Activated CD4-positive, alpha-beta T cell treated with anti-CD3 and anti-CD28 coated beads, Interleukin-10, Interleukin-2, amounts not matched to agents 100 ng/mL and 50 ng/mL, durations not matched to agents 16 hours and 8 hours (primary cell): ENCODE results near the gene FOSL2.
A peak's percentile ranks its signal among the peaks of the same experiment; 100 is the strongest.

Source experiments
- DNase-seq: peaks from one replicate; pipeline ENCODE4 v3.0.0-alpha.2; 2020

Gene FOSL2

DNA sequence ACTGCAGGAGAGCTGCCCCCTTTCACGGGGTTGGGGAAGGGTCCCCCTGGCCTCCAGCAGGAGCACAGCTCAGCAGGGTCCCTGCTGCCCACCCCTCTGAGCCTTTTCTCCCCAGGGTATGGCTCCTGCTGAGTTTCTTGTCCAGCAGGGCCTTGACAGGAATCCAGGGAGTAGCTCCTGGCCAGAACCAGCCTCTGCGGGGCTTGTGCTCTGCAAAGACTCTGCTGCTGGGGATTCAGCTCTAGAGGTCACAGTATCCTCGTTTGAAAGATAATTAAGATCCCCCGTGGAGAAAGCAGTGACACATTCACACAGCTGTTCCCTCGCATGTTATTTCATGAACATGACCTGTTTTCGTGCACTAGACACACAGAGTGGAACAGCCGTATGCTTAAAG, 21.2 kb downstream of the FOSL2 start:
- no peak for DNase-seq

DNA sequence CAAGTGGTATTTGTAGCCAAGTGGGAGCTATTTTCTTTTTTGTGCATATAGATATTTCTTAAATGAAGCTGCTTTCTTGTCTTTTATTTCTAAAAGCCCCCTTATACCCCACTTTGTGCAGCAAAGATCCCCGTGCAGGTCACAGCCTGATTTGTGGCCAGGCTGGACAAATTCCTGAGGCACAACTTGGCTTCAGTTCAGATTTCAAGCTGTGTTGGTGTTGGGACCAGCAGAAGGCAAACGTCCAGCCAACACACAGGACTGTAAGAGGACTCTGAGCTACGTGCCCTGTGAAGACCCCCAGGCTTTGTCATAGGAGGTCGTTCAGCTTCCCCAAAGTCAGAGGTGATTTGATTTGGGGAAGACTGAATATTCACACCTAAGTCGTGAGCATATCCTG, 21.9 kb downstream of the FOSL2 start:
- no peak for DNase-seq

DNA sequence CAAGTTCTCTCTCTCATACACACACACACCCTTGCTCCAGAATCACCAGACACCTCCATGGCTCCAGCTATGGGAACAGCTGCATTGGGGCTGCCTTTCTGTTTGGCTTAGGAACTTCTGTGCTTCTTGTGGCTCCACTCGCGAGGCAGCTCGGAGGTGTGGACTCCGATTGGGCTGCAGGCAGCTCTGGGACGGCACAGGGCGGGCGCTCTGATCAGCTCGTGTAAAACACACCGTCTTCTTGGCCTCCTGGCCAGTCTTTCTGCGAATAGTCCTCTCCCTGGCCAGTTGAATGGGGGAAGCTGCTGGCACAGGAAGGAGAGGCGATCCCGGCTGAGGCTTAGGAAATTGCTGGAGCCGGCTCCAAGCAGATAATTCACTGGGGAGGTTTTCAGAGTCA, 22.4 kb downstream of the FOSL2 start:
- DNase-seq = no peak

DNA sequence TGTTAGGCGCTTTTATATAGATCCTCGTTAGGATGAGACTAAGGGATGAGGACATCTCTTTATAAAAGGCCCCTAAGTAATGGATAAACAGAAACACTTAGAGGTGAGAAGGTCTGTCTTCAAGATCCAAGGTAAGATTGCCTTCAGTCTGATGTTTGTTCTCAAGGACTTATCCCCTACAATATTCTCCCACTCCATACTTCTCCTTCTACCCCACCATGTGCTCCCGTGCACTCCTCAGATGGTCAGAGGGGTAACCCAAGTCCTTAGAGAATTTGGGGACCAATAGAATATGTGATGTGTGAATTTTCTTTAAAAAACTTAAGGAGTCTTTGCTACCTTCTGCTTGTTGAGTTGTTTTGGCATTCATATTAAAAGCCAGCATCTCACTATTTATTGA, 23.1 kb downstream of the FOSL2 start:
- DNase-seq = no peak

DNA sequence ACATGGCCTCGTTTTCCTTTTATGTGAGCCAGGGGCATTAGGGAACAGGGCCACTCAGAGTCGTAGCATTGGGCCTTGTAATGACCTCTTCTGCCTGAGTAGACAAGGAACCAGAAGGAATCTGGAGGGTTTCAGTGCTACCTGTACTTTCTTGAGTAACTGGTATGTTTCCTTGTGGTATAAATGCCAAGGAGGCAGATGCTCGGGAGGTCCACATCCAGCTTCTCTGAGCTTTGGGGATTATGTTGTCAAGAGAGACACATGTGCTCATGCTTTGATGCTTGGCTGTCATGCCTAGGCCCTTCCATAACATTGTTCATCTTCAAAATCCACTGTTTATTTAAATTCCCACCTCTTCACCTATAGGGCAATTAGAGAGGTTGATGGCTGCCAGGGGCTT, 26.3 kb downstream of the FOSL2 start:
- DNase-seq = no peak

DNA sequence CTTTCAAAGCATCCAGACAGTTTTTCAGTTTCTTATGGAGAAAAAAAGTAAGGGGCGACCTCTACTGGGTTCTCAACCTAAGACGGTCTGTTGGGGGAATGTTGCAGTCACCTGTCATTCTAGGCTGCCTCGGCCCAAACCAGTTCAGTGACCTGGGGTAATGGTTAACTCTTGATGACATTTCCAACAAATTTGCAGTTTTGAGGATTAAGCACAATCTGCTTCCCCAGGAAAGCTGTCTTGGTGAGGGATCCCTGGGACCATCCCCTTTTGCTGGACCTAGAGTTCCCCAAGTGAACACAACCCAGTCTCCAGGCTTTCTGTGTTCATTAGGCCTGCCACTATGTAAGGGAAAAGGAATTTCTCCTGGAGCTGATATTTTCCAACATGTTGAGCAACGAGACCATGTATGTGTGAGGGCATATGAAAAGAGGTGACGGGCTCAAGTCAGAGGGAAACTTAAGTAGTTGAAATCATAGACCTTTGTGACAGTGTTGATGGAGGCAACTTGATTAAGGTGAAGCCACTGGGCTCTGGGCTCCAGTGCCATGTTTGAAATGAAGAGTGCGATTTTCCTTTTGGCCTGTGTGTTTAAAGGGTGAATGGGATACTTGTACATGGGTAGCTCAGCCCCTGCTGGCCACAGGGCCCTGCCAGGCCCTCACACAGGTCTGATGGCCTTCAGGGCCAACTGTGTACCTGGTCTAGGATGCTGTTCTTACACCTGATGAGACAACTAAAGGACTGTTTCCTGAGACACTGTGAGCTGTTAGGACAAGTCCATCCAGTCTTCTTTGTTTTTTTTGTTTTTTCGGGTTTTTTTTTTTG, 27.0 kb downstream of the FOSL2 start:
- no peak for DNase-seq

DNA sequence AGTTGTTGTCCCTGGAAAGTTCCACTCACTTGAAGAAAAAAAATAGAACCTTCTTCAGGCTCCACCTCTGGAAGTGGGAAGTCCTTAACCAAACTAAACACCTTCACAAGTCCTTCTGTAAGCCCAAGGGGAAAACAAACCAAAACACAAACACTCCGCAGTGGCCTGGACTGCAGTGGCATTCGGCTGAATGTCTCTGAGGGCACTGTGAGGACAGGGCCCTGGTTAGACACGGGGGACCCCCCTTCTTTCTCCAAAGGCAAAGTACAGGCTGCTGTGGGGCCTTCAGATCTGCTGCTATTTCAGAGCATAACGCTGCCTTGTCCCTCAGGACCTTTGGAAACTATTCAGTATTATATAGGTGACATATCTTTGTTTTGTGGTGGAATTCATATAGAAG, 28.1 kb downstream of the FOSL2 start:
- DNase-seq = no peak

DNA sequence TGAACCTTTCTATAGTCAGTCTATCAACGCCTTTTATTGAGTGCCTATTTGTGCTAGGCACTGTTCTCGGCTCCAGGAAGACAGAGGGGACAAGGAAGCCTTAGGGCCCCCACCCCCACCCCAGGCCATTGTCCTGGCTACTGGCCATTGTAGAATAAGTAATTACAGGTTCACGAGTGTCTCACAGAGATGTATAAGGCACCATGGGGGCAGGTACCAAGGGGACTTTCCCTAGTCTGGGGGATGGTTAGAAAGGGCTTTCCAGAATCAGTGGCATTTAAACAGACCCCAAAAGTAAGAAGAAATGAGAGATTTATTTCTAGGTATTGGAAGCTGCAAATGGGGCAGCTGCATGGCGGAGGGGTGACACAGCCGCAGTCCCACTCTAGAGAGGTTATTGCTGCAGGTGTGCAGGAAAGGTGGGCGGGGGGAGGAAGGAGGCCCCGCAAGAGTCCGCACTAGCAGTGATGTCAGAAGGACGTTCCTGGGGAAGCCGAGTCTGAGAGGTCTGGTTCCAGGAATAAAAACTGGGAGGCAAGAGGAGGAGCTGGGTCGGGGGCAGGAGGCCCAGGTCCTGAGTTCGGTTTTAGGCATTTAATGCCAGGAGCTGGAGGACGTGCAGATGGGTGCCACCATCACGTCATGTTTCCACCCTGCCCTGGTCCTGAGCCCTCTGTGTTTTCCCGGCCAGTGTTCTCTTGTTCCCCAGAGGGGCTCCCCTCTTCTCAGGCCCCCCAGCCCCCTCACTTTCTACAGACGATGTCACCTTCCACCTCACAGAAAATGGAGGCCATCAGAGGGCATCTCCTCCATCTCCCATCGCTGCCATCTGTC, 30.5 kb downstream of the FOSL2 start:
- DNase-seq = no peak

DNA sequence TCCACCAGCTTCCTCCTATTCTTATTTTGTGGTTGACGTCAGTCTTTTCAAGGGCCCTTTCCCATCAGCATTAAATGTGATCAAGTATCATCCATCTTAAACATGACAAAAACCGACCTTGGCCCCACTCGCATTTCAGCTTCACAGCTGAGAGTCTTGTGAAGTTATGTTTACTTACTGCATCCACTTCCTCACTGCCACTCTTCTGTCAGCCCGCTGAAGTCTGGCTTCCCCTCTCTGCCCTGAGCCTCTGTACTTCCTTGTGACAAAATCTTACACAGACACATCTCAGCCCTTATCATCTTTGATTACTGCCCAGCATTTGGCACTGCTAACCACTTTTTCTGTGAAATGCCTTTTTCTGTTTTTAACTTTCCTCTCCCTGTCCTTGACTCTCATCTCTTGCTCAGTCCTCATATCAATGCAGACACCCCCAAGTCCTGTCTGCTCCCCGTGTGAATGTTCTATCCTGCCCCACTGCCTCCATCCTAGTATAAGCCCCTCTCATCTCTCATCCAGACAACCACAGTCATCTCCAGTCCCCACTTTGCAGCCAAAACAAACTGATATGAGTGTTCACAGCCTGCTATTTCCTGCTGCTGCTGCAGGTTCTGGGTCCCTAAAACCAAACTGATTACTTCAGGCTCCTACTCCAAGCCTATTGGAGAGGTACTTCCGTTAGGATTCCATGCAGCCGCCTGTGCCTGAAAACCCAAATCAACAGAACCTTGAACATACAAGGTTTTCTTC, 31.4 kb downstream of the FOSL2 start:
- peak; percentile 69 for DNase-seq

DNA sequence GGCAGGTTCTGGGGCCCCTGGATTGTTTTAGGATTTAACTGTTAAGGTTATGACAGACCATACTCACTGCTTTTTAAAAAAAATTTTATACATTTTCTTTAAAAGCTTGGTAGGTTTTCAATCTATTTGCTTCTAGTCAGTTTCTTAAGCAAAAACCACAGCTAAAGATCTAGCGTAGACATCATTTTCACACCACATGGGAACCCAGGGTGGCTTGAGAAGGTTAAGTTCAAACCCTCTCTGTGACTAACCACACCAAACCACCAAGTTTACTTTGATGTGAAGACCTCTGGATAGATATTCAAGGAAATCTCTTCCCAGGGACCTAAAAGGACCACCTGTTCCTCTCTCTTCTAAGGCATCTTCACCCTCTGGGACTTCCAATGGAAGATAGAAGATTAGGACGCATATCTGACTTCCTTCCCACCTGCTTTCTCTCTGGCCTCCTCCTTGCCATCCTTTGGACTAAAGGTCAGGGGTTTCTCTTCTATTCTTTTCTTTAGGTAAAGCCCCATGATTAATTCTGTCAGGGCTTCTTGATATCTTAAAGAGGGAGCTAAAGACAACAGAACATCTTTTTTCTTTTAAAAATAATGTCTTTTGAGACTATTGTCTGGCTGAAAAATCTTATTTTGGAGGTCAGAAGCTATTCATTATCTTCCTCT, 32.3 kb downstream of the FOSL2 start:
- DNase-seq = peak; percentile 31

DNA sequence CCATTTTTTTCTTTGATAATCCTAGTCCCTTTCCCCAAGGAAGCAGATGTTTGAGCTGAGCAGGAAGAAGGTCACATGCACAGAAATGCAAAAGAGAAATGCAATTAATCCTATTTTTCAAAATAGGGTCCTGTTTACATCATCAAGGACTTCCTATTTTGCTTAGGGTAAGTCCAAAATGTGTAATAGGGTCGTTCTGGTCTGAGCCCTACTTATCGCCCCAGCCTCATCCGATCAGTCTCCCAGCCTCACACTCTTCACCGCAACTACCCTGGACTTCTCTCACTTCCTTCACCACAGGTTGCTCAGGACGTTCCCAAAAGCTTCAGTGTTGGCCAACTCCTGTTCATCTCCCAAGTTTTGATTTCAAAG, 32.8 kb downstream of the FOSL2 start:
- DNase-seq = no peak

DNA sequence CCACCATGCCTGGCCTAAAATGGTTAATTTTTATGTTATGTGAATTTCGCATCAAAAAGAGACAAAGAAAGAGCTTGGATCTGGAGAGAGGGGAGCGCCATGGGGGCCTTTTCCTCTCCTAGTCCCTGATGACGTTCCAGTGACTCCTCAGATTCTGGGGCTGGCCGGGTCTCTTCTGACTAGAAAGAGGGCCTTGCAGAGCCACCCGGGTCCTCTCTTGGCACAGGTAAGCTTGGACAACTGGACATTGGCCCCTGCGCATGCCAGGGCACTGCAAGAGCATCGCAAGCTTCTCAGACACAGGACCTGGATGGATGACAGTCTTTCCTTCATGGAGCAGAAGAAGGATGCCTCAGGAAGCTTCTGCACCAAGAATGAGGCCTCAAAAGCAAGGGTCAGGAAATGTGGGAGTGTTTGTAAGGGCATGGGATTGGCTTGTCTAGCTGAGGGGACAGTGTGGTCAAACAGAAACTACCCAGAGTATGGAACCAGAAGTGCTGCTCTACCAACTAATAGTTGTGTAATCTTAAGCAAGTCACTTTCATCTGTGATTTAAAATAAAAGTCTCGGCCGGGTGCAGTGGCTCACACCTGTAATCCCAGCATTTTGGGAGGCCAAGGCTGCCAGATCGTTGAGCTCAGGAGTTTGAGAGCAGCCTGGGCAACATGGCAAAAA, 35.2 kb downstream of the FOSL2 start:
- no peak for DNase-seq

DNA sequence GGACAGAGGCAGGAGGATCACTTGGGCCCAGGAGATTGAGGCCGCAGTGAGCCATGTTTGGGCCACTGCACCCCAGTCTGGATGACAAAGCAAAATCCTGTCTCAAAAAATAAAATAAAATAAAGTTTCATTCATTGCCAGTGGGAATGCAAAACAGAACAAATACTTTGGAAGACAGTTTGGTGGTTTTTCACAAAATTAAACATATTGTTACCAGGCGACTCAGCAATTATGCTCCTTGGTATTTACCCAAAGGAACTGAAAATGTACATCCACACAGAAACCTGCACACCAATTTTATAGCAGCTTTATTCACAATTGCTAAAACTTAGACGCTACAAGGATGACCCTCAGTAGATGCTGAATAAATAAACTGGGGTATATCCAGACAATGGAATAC, 35.8 kb downstream of the FOSL2 start:
- no peak for DNase-seq

DNA sequence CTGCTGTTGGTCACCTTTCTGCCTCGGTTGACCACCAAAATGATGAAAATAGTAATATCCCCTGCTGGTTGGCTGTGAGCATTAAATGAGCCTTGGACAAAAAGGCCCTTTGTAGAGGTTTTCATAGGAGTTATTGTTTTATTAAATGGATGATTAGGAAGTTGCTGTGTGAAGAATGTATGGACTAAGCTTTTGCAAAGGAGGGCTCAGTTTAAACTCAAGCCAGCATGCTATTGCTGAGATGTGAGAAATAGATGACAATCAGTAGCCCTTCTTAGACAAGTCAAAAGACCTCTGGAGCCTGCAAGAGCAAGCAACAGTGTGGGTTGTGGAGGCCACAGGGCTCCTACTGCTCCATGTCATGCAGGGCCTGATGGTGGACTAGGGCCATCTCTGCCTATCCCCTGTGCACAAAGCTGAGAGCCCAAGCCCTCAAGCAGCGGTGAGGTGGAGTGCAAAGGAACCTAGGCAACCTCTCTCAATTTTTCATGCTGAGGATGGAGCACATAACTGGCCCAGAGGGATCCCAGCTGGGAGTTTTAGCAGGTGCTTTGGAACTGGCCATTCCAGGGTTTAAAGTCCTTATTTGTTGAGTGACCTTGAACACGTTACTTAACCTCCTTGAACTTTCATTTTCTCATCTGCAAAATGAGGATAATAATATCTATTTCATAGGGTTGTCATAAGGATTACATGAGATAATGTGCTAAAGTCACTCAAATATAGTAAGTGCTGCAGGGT, 37.1 kb downstream of the FOSL2 start:
- no peak for DNase-seq

DNA sequence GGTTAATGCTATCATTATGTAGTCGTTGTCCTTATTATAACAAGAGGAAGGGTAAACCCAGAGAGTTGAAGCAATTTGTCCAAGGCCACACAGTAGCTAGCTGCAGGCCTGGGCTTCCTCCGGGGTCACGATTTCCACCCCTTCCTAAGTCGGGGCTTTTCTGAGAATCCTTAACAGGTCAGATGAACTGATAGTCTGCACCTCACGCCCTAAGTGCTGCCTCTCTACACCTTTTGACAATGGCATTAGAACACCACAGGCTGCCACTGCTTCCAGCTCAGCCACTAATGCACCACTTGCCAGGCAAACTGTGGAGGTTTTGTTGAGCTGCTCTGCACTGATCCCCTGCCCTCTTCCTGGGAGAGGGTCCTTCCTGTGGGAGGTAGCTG, 37.7 kb downstream of the FOSL2 start:
- DNase-seq = no peak

DNA sequence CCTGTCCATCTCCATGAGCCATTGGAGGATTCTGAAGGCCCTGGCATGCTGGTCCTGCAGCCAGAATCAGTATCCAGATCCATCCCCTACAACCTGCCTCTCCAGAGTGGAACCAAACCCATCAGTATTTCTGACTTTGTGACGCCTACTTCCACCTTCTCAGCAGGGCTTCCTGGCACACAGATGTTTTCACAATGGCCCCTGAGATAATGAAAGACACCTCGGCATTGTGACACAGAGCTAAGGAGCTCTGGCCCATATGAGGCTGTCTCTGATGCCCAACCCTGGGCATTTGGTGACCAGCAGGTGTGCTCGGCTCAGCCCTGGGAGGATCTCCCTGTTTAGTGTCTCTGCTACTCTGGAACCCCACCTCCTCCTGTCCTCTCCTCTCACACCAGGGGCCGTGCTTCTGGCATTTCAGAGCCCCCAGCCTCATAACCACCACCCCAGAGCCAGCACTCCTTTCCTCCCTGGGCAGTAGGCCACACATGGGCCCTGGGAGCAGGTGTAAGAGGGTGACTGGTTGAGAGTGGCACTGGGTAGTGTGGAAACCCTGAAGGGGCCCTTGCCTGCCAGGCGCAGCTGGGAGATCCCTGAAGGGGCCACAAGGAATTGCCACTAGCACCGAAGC, 38.2 kb downstream of the FOSL2 start:
- DNase-seq = no peak

DNA sequence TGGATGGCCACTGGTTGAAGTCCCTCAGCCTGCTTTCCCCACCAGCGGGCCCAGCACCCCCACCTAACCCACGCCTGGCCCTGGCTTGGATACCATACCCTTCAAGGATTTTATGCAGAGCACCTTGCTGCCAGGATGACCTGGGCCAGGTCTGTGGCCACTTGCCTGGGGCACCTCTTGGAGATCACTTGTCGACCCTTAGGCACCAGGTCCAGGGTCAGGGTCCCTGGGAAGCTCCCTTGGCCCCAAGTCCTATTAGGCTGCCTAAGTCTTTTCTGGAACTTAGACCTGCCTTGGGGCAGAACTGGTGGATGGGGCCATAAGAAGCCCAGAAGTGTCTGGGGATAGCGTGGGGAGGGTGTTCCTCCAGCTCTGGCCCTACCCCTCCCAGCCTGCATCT, 39.1 kb downstream of the FOSL2 start:
- DNase-seq = no peak

DNA sequence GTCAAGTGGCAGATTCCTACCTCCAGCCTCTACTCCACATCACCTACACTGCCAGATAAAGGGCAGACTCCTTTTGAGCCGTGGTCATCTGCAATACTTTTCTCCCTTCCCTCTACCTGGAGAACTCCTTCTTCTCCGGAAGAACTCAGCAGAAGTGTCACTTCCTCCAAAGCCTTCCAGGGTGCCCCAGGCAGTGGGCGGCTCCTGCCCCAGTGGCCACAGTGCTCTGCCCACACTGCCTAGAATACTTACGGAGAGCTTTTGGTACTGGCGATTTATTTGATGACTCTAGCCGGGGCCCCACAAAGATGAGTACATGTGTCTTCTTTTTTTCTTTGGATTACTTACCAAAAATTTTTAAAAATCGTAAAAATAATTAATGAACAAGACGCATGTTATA, 39.7 kb downstream of the FOSL2 start:
- no peak for DNase-seq

DNA sequence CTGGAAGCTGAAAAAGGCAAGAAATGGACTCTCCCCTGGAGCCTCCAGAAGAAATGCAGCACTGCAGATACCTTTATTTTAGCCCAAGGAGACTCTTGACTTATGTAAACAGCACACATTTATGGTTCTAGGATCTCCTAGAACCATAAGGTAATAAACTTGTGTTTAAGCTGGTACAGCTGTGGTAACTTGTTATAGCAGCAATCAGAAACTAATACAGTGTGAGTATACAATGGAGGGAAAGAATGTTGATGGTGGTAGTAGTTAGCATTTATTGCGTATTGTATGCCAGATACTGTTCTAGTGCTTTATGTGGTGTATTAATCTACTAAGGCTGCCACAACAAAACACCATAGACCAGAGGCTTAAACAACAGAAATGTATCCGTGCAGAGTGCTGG, 40.6 kb downstream of the FOSL2 start:
- DNase-seq = no peak

DNA sequence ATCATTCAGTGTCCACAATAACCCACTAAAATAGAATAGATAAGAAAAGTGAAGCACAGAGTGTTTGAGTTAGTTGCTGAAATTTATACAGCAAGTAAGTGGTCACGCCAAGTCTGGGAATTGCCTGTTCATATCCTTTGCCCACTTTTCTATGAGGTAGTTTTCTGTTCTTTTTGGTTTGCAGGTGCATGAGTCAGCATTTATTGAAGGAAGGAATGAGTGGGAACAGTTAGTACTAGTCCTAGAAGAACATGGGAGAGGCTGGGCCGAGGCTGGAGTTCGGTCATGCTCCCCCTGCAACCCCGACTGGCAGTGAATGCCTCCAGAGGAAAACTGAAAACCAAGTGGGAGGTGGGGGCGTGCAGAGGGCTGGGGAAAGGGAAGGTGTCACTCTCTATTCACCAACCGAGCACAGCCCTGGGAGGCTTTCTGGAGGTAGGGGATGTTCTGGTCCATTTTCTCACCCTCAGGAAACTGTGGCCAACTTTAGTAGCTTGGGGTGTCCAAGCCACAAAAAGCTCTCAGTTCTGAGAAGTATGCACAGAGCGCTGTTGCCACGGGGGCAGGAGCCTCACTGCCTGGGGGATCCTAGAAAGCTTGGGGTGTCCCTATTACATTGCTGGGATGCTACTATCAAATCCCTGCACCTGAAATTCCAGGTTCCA, 41.4 kb downstream of the FOSL2 start:
- DNase-seq = no peak

DNA sequence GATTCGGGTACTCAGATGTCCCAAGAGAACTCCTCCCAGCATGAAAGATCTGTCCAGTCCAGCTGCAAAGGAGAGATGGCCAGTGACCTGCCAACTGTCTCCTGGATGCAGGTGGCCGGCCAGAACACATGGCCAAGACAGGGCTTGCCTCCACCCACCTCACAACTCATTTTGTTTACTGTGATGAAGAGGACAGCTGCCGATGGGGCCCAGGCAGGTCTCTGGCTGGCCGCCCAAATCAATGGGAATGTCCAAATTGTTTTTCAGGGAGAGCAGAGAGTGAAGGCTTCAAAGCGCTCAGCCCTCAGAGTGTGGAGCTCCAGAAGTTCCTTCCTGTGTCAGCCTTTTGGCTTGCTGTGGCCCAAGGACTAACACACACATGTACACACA, 41.9 kb downstream of the FOSL2 start:
- no peak for DNase-seq
